T-cell (primary cell): ENCODE measurements around the gene ANKS6. TPM values are rescaled to one million over a fixed set of nuclear protein-coding genes. Genes with fewer than 3 reads are reported as not detected.

Experiments used
- ATAC-seq, 4 experiments: fragments of 200-7000 bp in 3 of 4; fragments of 150-1000 bp in 1 of 4; cut with Tn5 transposase; replicated peaks in 1 of 4; 1 replicate in 3 of 4; 2 replicates in 1 of 4; pipeline ENCODE4 v1.10.0; 2021; ENCODE audit warnings: moderate library complexity in 3 of 4, mild to moderate bottlenecking in 2 of 4, moderate number of reproducible peaks in 1 of 4
- CTCF ChIA-PET, 2 donors: fragments of 300-600 bp; sonication (Branson Sonifier 250); formaldehyde crosslinking; loops; one replicate each; lab custom pipeline; 2022; ENCODE audit warnings: antibody characterized with exemption in 2 of 2; lab: Charles Lee
- POLR2A ChIA-PET, 2 donors: fragments of 300-600 bp; sonication (Branson Sonifier 250); formaldehyde crosslinking; loops; one replicate each; lab custom pipeline; 2022; ENCODE audit warnings: antibody characterized with exemption in 2 of 2; lab: Charles Lee
- DNase-seq, 35 experiments: peaks; one replicate each; pipeline versions ENCODE4 v3.0.0 to v3.0.0-alpha.2; 2013 to 2023
- H3K27ac ChIP-seq: one replicate; pipeline ENCODE4 v1.5.1; 2013; ENCODE audit warnings: low read length
- H3K27me3 ChIP-seq, 2 experiments: replicated peaks in 1 of 2; 1 replicate in 1 of 2; 2 replicates in 1 of 2; pipeline versions ENCODE4 v1.6.1 to v1.7.0; 2013; ENCODE audit warnings: low read length in 1 of 2, mixed read lengths in 1 of 2; ENCODE audit not compliant: control insufficient read depth in 2 of 2, insufficient read depth in 2 of 2; ENCODE audit errors: extremely low read depth in 1 of 2
- H3K36me3 ChIP-seq, 2 donors: 1 replicate in 1 of 2; 2 replicates in 1 of 2; pipeline versions ENCODE4 v1.6.1 to v1.7.0; 2013; ENCODE audit warnings: low read length in 1 of 2; ENCODE audit not compliant: control insufficient read depth in 2 of 2, insufficient read depth in 1 of 2; ENCODE audit errors: extremely low read depth in 1 of 2
- H3K4me1 ChIP-seq, 2 experiments: 1 replicate in 1 of 2; 2 replicates in 1 of 2; pipeline versions ENCODE4 v1.6.1 to v1.7.0; 2013; ENCODE audit warnings: low read length in 2 of 2, mixed read lengths in 1 of 2; ENCODE audit not compliant: insufficient read depth in 2 of 2, control insufficient read depth in 1 of 2; ENCODE audit errors: extremely low read depth in 1 of 2
- H3K4me3 ChIP-seq, 2 donors: 1 replicate in 1 of 2; 2 replicates in 1 of 2; pipeline versions ENCODE4 v1.5.1 to v1.7.0; 2013; ENCODE audit warnings: mild to moderate bottlenecking in 2 of 2, low read length in 1 of 2, moderate library complexity in 1 of 2; ENCODE audit not compliant: control insufficient read depth in 1 of 2; ENCODE audit errors: extremely low read depth in 1 of 2
- H3K9me3 ChIP-seq: 2 replicates; pipeline ENCODE4 v1.7.0; 2013
- H3K27ac Mint-ChIP-seq, 2 donors: one replicate each; pipeline ENCODE4 v1.8.0; 2020 to 2021; ENCODE audit warnings: mild to moderate bottlenecking in 2 of 2, mixed read lengths in 2 of 2
- H3K27me3 Mint-ChIP-seq, 2 donors: one replicate each; pipeline ENCODE4 v1.8.0; 2021 to 2022; ENCODE audit warnings: mixed read lengths in 2 of 2
- H3K36me3 Mint-ChIP-seq: one replicate; pipeline ENCODE4 v1.8.0; 2021; ENCODE audit warnings: mixed read lengths
- H3K4me1 Mint-ChIP-seq, 3 donors: one replicate each; pipeline ENCODE4 v1.8.0; 2020 to 2022; ENCODE audit warnings: mixed read lengths in 3 of 3, mild to moderate bottlenecking in 1 of 3
- H3K4me3 Mint-ChIP-seq, 3 donors: one replicate each; pipeline ENCODE4 v1.8.0; 2020 to 2022; ENCODE audit warnings: mild to moderate bottlenecking in 3 of 3, mixed read lengths in 3 of 3, moderate library complexity in 3 of 3
- H3K9me3 Mint-ChIP-seq, 3 donors: one replicate each; pipeline ENCODE4 v1.8.0; 2020 to 2022; ENCODE audit warnings: mixed read lengths in 3 of 3
- WGBS: methylation state at CpG from one replicate; pipeline ENCODE4 v1.1.5; 2013; ENCODE audit warnings: missing lambda C conversion rate; ENCODE audit not compliant: insufficient coverage; 5-methylcytosine and 5-hydroxymethylcytosine counted together
- total RNA-seq, 35 experiments: library from RNA in 6 of 35; stranded (reverse) in 6 of 35; fragments of 120-200 nt in 1 of 35; gene quantifications; one replicate each; pipeline versions ENCODE4 v1.2.1 to v1.2.4 and lab custom pipeline; 2013 to 2026

ANKS6 gene
- total RNA-seq, 5 donors from 2014 or later (not counting 1 experiment from before 2014, with no cell fraction given): 11.7 to 19.0 (median 14.1) TPM

DNA sequence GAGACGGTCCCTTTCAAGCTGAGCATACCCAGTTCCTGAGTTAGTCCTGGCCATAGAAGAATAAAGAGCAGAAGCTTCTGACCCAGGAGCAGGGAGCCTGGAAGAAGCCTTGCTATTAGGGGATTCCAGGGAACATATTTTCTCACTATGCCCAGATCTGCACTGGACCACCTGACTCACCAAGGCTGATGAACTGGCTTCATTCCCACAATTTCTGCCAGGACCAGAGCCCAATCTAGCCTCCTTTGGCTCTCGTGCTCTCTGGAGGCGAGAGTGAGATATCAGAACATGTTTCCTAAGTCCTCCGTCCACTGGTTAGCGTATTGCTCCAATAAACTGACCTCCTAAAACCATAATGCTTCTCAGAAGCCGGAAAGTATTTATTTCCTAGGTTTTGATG lies 97.5 kb downstream of the ANKS6 start:
- Histone ChIP-seq H3K27me3 (peaks cover 4 to 31% of the 10 kb centered on the region in 2 experiments), H3K36me3 (no peaks in the 10 kb centered on the region), H3K27ac (no peak overlapping the region), H3K9me3 (no peaks in the 10 kb centered on the region), H3K4me1 (no peaks in the 10 kb centered on the region), H3K4me3 (no peak overlapping the region)
- ChIA-PET CTCF (no interaction called here), POLR2A (no interaction called here)
- Mint-ChIP-seq H3K36me3 (no peaks in the 10 kb centered on the region), H3K9me3 (peaks cover 0 to 9% (median 7%) of the 10 kb centered on the region in 3 donors), H3K4me1 (no peaks in the 10 kb centered on the region), H3K27me3 (peaks cover 33 to 39% of the 10 kb centered on the region in 2 donors), H3K27ac (peak overlapping the region in 1 of 2 donors; percentile 12), H3K4me3 (no peak overlapping the region)
- no peak for ATAC-seq
- no peak for DNase-seq
- WGBS: 100% methylated on average over 1 of the region's 6 CpGs

DNA sequence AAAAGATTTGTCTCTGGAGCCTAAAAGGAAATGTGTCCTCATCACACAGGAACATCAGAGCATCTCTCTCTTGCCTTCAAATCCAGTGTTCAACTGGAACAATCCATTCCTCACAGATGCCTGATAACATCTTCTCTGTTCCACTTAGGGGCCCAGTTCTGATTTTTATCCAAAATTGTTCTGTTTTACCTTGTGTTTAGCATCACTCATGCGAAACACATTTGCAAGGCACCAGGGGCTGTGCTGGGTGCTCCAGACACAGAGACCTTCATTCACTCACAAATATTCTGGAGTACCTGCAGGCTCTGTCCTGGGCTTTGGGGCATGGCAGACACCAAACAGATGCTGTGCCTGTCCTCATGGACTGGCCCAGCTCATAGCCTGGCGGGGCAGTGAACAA lies 101.4 kb downstream of the ANKS6 start:
- ChIA-PET CTCF (no interaction called here), POLR2A (no interaction called here)
- Mint-ChIP-seq H3K9me3 (no peaks in the 10 kb centered on the region), H3K4me3 (no peak overlapping the region), H3K36me3 (no peaks in the 10 kb centered on the region), H3K27ac (no peak overlapping the region), H3K27me3 (peaks cover 23 to 28% of the 10 kb centered on the region in 2 donors), H3K4me1 (no peaks in the 10 kb centered on the region)
- no peaks in the 10 kb centered on the region for H3K36me3 ChIP-seq
- WGBS: 82% methylated on average over 2 of the region's 2 CpGs
- no peak overlapping the region for H3K4me3 ChIP-seq
- H3K27ac ChIP-seq: no peak overlapping the region
- DNase-seq (no peak), ATAC-seq (no peak)
- H3K9me3 ChIP-seq: no peaks in the 10 kb centered on the region
- H3K27me3 ChIP-seq: peaks cover 0 to 22% of the 10 kb centered on the region in 2 experiments
- no peaks in the 10 kb centered on the region for H3K4me1 ChIP-seq

DNA sequence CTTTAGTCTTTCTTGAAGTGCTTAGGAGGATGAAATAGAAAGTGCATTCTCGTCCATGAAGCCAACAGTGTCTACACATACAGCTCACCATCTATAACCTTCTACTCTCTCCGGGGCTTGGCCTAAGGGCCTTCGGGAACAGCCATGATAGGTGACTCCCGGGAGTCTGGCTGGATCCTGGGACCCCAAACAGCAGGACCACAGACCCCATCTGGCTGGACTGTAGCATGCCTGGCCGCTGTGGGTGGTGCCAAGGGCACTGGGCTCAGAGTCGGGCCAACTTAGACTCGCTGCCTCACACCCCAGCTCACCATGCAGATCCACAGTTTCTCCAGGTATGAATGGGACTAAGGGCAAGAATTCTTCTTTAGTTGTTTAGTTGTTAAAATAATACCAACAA lies 104.0 kb downstream of the ANKS6 start:
- Histone ChIP-seq H3K27ac (no peak overlapping the region), H3K9me3 (no peaks in the 10 kb centered on the region), H3K4me3 (no peak overlapping the region), H3K4me1 (no peaks in the 10 kb centered on the region), H3K27me3 (peaks cover 0 to 21% of the 10 kb centered on the region in 2 experiments), H3K36me3 (no peaks in the 10 kb centered on the region)
- ChIA-PET POLR2A (no interaction called here), CTCF (no interaction called here)
- H3K4me3 Mint-ChIP-seq: no peak overlapping the region
- 67% methylated on average over 1 of the region's 7 CpGs for WGBS
- ATAC-seq (no peak), DNase-seq (no peak)
- H3K36me3 Mint-ChIP-seq: no peaks in the 10 kb centered on the region
- H3K4me1 Mint-ChIP-seq: no peaks in the 10 kb centered on the region
- no peaks in the 10 kb centered on the region for H3K9me3 Mint-ChIP-seq
- H3K27me3 Mint-ChIP-seq: peaks cover 19 to 23% of the 10 kb centered on the region in 2 donors
- H3K27ac Mint-ChIP-seq: no peak overlapping the region

- WGBS: 78% methylated on average over 3 of the region's 3 CpGs
- H3K27me3 Mint-ChIP-seq: peaks cover 19 to 23% of the 10 kb centered on the region in 2 donors
- H3K4me1 Mint-ChIP-seq: peaks cover 0 to under 1% (median 0%) of the 10 kb centered on the region in 3 donors
- no peaks in the 10 kb centered on the region for H3K9me3 Mint-ChIP-seq
- DNase-seq (no peak), ATAC-seq (no peak)
- Histone ChIP-seq H3K4me3 (no peak overlapping the region), H3K27ac (no peak overlapping the region), H3K9me3 (no peaks in the 10 kb centered on the region), H3K36me3 (no peaks in the 10 kb centered on the region), H3K4me1 (no peaks in the 10 kb centered on the region), H3K27me3 (peaks cover 0 to 21% of the 10 kb centered on the region in 2 experiments)
- ChIA-PET CTCF (no interaction called here), POLR2A (no interaction called here)
- H3K4me3 Mint-ChIP-seq: no peak overlapping the region
- H3K27ac Mint-ChIP-seq: no peak overlapping the region
- no peaks in the 10 kb centered on the region for H3K36me3 Mint-ChIP-seq
These were observed 104.5 kb downstream of the ANKS6 start for GRCh38 chr9:98691890-98692289.

GRCh38 chr9:98690686-98691085 lies 105.7 kb downstream of the ANKS6 start:
- ATAC-seq (no peak), DNase-seq (no peak)
- ChIA-PET POLR2A (no interaction called here), CTCF (no interaction called here)
- peaks cover 10 to 17% of the 10 kb centered on the region in 2 donors for H3K27me3 Mint-ChIP-seq
- H3K4me3 Mint-ChIP-seq: no peak overlapping the region
- H3K36me3 Mint-ChIP-seq: no peaks in the 10 kb centered on the region
- peaks cover 0 to 17% of the 10 kb centered on the region in 2 experiments for H3K27me3 ChIP-seq
- peaks cover 0 to 2% (median 0%) of the 10 kb centered on the region in 3 donors for H3K4me1 Mint-ChIP-seq
- WGBS: 86% methylated on average over 1 of the region's 1 CpG
- no peaks in the 10 kb centered on the region for H3K9me3 ChIP-seq
- no peaks in the 10 kb centered on the region for H3K9me3 Mint-ChIP-seq
- no peaks in the 10 kb centered on the region for H3K36me3 ChIP-seq
- H3K27ac ChIP-seq: no peak overlapping the region
- no peak overlapping the region for H3K4me3 ChIP-seq
- H3K27ac Mint-ChIP-seq: no peak overlapping the region
- no peaks in the 10 kb centered on the region for H3K4me1 ChIP-seq

- Mint-ChIP-seq H3K4me3 (no peak overlapping the region), H3K9me3 (no peaks in the 10 kb centered on the region), H3K36me3 (no peaks in the 10 kb centered on the region), H3K27me3 (peaks cover 8 to 9% of the 10 kb centered on the region in 2 donors), H3K4me1 (peaks cover 0 to 2% (median 0%) of the 10 kb centered on the region in 3 donors), H3K27ac (no peak overlapping the region)
- Histone ChIP-seq H3K27ac (no peak overlapping the region), H3K4me3 (no peak overlapping the region), H3K4me1 (no peaks in the 10 kb centered on the region), H3K27me3 (peaks cover 0 to 12% of the 10 kb centered on the region in 2 experiments), H3K36me3 (no peaks in the 10 kb centered on the region), H3K9me3 (no peaks in the 10 kb centered on the region)
- CTCF ChIA-PET: no interaction called here
- no peak for ATAC-seq
- DNase-seq: no peak
- POLR2A ChIA-PET: no interaction called here
- 78% methylated on average over 4 of the region's 7 CpGs for WGBS
These were observed 107.5 kb downstream of the ANKS6 start for GRCh38 chr9:98688710-98689495.
